NCI-H446 treated with DMSO at 0.1 percent for 48 hours (cell line): ENCODE results near the gene CCDC90B.
"Not testable (repeated sequence)": the region's sequence is repeated elsewhere in the genome, so short reads cannot be mapped to it uniquely, and the experiment has no call there.

ENCODE experiments used
- DNase-seq: peaks from one replicate; lab custom pipeline; 2025; lab: John Stamatoyannopoulos, UW

CCDC90B gene, protein sequence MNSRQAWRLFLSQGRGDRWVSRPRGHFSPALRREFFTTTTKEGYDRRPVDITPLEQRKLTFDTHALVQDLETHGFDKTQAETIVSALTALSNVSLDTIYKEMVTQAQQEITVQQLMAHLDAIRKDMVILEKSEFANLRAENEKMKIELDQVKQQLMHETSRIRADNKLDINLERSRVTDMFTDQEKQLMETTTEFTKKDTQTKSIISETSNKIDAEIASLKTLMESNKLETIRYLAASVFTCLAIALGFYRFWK

DNA sequence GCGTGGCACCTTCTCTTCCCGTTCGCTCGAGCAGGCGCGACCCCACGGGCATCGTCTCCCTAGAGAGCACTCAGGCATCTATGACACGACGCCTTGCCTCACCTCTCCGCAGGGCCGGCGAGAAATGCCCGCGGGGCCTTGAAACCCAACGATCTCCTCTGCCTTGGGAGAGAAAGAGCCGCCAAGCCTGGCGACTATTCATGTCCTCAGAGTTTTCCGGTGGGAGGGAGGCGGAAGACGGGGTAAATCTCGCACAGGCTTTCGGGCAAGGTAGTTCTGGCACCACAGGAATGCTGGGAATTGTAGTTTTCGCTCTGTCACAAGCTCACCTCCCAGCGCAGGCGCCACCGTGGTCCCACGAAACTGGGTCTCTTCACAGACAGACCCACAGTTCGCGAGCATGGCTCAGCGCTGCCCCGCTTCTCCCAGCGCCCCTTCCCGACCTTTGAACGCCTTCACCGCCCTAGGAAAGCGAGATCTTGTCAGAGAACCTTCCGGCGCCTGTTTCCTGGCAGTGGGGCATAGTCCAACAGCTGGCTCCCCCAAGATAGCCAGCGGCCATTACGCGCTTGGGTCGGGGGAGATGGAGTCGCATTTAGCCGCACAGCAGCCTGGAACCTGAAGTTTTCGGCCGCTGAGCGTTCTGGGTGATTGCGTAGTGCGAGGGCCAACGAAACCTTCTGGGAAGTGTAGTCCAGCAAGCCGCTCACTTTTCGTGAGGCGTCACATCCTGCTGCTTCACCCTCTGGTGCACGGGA is at the start of gene CCDC90B:
TSS of gene CCDC90B (minus strand) at position 597 of the 758 bp plus-strand sequence. CDS start at position 202, 395 bp downstream.
- DNase-seq = peak; percentile 97

DNA sequence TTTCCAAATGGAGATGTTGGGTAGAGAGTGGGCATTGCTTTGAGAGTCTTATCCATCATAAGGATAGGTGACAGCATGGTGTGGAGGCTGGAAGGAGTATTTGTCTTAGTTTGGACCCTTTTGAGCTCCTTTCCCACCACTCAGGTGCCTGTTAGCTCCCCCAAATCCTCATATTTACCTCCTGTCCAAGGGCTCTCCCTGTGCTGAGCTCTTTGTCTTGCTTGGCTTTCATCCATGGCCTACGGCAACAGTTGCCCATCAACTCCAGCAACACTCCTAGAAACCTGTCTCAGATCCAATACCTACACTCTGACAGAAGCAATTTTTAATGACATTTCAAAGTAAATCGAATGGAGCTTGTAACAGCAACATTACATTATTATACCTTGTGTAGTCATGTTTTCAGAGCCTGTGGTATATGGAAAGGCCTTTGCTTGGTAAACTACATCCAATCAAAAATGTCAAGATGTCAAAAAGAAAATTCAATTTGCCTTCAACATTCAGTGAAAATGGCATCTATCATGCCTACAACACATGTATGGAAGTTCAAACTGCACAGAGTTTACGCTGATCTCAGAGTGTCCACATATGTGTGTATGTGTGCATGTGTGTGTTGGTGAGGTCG is 49.4 kb upstream of the CCDC90B start:
- DNase-seq = no peak

DNA sequence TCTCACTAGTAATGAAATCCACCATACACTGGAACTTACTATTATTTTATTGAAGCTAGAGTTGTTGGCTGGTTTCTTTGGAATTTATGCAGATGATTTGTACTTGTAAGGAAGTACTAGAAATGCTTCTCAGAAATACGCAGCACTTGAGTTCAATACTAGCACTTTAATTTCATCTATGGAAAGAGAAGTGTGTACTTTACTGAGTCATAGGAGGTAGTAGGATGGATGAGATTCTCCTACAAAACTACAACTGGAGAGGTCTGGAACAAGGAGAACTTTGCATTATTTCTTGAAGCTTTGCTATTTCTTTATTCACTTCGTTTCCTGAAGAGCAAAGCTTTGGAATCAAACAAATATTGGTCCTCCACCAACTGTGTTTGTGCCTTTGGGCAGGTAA is 44.1 kb upstream of the CCDC90B start:
- no peak for DNase-seq

DNA sequence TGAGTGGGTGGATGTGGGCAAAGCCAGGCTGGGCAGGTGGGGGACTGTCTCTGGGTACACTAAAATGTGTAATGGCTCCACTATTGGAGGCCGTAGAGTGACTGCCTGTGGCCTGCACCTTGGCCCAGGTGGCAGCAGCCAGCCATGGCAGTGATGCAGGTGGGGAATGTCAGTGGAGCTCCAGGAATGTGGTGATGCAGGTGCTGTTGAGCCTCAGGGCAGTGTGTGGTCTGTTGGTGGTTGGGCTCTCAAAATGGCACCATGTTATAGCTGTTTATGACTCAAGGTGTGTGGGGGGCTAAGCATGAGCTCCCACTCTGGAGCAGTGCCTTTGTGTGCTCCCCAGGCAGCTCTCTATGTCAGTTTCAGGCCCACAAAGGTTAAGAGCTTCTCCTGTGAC is 40.2 kb upstream of the CCDC90B start:
- no peak for DNase-seq

DNA sequence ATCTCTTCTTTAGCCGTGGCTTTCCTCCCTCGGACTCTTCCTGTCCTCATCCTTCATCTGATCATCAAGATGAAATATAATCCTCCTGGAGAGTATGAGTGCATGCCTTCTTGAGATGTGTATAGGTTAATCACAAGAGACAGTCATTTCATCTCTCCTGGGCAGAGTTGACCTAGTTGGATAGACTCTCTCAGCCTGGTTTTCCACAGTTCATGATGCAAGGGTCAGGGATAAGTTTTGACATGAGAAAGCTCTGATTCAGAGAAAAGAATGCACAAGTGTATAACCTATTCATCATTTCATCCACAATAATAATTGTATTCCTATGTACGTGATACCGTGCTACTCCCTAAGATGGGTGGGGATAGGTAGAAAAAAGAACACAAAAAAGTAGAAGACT is 33.2 kb upstream of the CCDC90B start:
- DNase-seq = no peak

DNA sequence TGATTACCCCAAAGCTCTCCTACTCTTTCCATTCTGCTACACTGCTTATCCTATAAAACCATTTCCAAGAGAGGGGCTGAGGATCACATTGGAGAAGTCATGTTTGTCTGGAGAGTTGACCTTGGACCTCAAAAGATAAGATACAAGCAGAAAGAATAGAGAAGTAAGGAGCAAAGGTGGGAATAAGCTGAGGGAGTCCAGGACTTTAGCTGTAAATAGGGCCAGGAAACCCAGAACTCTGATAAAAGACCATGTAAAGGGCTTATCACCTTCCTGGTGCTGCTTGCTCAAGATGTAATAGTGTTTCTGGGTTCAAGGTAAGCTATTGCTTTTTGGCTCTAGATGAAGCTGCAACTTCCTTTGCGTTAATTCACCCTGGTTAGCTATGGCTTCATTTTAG is 32.8 kb upstream of the CCDC90B start:
- no peak for DNase-seq

DNA sequence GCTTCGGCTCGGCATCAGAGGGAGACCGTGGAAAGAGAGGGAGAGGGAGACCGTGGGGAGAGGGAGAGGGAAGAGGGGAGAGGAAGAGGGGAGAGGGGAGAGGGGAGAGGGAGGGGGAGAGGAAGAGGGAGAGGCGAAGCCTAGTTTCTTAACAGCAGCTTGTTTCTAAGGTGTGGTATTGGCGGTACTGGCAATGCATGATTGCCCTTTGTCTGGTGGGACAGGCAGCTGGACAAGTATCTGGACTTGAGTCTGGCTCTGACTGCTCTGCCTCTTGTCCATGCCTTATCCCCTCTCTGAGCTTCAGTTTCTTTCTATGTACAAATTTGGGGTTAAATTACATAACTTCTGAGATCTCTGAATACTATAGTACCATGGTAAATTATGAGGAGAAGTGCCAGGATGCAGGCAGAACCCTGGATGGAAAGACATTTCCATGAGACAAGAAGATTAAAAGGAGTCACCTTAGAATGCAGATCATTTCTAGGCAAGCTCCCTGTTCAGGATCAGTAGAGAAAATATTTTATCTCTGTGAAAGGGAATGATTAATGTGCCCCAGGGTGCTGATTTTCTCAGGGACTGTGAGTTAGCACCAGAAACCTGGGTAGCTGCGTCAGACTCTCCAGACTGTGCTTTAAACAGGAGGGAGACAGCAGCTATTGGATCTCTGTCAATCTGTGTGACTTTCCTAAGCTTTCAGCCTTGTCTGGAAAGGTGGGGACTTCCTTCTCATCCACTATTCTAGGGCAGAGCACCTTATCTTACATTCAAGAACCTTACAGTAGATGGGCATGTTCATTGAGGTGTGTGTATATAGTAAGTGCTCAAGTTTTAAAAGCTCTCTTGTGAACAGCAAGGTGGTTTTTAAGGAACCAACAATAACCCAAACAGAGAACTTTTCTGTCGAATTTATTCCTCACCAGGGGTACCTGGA is 31.9 kb upstream of the CCDC90B start:
- DNase-seq = no peak

DNA sequence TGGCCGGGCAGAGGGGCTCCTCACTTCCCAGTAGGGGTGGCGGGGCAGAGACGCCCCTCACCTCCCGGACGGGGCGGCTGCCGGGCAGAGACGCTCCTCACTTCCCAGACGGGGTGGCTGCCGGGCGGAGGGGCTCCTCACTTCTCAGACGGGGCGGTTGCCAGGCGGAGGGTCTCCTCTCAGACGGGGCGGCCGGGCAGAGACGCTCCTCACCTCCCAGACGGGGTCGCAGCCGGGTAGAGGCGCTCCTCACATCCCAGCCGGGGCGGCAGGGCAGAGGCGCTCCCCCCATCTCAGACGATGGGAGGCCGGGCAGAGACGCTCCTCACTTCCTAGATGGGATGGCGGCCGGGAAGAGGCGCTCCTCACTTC is 30.7 kb upstream of the CCDC90B start:
- DNase-seq = not testable (repeated sequence)

DNA sequence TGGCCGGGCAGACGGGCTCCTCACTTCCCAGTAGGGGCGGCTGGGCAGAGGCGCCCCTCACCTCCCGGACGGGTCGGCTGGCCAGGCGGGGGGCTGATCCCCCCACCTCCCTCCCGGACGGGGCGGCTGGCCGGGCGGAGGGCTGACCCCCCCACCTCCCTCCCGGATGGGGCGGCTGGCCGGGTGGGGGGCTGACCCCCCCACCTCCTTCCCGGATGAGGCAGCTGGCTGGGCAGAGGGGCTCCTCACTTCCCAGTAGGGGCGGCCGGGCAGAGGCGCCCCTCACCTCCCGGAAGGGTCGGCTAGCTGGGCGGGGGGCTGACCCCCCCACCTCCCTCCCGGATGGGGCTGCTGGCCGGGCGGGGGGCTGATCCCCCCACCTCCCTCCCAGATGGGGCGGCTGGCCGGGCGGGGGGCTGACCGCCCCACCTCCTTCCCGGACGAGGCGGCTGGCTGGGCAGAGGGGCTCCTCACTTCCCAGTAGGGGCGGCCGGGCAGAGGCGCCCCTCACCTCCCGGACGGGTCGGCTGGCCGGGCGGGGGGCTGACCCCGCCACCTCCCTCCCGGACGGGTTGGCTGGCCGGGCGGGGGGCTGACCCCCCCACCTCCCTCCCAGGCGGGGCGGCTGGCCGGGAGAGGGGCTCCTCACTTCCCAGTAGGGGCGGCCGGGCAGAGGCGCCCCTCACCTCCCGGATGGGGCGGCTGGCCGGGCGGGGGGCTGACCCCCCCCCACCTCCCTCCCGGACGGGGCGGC is 30.2 kb upstream of the CCDC90B start:
- not testable (repeated sequence) for DNase-seq

DNA sequence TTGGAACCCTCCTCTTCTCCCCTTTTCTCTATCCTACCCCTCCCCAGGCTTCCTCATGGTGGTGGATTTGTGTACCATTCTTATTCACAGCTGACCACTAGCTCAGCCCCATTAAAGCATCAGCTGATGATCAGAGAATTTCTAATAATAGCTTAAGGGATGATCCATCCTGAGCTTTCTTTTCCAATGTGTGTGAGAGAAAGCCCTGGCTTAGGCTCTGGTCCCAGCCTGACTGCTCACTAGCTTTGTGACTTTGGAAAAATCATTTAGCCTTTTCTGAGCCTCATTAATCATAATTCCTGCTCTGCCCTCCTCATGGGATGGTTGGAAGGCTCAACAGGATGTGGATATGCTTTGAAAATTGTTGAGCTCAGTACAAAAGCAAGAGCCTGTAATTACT is 26.3 kb upstream of the CCDC90B start:
- DNase-seq = no peak

DNA sequence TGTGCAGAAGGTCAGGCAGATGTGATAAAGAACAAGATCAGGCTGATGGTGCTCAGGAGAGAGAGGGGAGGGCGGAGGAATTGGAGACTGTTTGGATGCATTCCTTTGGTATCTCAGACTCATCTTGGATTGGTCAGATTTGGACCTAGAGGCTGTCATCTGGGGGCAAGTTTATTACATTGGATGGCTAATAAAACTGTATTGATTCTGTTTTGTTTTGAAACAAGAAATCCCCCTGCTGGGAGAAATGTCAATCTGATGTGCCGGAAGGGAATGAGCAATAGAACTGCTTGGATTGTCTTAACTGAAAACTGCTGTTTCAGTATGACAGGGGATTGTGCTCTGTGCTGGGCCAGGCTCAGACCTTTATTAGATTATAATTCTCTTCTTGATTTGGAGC is 25.5 kb upstream of the CCDC90B start:
- DNase-seq = no peak

DNA sequence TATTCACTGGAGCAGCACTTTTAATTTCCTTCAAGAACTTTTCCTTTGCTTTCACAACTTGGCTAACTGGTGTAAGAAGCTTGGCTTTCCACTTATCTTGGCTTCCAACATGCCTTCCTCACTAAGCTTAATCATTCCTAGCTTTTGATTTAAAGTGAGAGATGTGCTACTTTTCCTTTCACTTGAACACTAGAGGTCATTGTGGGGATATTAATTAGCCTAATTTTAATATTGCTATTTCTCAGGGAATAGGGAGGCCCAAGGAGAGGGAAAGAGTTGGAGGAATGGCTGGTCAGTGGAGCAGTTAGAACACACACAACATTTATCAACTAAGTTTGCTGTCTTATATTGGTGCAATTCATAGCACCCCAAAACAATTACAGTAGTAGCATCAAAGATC is 24.6 kb upstream of the CCDC90B start:
- no peak for DNase-seq

DNA sequence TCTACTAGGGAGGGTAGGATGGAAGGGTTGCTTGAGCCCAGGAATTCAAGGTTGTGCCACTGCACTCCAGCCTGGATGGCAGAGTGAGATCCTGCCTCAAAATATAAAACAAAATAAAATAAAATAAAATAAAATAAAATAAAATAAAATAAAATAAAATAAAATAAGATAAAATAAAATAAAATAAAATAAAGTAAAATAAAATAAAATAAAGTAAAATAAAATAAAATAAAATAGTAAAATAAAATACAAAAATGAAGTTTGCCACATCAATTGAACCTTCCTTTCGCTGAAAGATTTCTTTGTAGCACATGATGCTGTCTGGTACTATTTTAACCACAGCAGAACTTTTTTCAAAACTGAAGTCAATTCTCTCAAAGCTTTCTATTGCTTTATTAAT is 22.4 kb upstream of the CCDC90B start:
- not testable (repeated sequence) for DNase-seq

DNA sequence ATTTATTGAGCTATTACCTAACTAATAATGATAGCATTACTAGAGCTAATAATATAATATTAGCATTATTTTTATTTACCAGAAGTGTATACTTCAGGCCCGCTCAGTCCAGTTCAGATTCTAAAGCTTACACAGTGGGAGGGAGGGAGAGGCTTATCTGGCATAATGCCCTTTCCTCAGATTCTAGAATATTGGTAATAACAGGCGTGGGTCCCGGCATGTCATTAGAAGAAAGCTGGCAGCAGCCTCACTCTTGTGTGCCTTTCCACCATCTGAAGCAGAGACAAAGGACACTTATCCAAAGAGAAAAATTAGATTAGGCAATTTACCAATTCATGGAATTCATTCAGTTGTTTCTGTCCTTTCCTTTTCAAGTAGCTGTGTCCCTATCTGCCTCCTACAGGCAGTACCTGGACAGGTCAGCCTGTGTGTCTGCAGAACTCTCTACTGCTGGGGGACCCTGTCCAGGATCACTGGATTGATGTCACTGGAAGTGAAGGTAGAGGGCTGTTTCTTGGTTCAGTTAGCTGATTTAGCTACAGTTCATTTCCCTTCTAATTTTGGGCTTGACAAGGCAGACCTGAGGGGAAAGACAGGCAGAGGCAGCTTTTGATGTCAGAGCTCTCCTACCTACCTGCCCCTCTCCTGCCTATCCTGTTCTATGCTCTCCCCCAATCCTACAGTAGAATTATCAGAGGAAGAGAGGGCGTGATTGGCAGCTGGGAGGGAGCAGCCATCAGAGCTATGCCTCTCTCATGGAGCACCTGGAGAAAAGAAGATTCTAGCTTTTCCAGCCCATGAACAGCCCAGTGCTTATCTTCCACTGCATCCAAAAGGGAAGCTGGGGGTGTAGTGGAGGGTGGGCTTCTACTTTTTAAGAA is 20.3 kb upstream of the CCDC90B start:
- DNase-seq = no peak

DNA sequence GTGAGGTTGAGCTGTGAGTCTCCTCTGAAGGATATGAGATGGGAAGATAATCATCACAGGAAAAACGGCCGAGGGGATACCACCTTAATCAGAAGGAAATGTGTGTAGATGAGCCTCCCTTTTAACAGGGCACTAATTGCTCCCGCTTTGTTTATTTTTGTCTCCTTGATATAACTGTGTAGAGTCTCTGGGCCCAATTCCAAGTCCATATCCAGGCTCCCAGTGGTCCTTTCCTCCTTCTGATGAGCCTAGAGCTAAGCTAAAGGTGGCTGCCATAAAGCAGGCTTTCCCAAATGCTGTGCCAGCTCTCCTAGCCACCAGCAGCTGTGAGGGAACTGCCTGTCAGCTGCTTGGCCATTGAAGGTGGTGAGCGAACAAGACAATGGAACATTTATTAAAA is 17.1 kb upstream of the CCDC90B start:
- no peak for DNase-seq

DNA sequence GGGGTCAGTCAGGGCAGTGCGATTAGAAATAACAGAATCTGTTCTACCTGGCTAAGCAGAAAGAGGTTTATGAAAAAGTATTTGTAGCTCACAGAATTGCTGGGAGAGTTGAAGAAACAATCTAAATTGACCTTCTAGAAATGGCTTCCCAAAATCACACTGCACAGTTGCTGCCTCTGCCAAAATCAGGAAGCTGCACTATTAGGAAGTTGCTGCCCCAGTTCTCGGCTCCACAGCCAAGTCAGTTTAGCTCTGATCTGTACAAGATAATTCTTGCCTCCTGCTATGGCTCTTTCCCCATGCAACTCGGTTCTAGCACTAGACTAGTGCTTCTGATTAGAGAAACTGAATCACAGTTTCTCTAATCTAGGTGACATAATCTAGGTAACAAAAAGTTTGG is 16.0 kb upstream of the CCDC90B start:
- no peak for DNase-seq

DNA sequence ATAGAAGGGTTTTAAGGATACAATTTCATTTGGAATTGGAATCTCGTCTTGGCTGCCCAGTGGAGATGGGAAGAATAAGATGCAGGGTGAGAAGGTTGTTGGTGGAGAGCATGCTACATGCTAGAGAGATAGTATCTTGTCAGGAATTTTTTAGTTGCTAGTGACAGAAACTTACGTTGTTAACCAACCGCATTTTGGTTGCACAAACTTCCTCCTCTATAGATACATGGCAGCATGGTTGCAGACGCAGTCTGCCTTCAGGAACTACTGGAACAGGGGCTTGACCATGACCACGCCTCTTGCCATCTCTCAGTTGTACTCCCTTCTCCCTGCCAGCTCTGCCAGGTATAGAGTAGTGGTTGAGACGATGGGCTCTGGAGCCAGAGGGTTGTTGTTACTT is 13.5 kb upstream of the CCDC90B start:
- DNase-seq = no peak

DNA sequence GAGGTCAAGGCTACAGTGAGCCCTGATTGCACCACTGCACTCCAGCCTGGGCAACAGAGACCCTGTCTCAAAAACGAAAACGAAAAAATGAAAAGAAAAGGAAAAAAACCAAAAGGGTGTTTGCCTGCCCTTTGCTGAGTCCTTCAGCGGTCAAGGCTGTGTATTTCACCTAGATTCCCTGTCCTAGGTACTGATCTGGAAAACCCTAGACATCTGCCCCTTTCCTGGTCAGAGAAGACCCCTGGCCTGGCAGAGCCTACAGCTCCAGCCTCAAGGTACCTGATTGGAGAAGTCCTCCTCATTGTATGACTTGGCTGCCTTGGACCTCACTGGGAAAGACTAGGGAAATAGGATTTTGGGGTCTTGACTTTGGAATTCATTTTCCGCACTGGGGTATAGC is 8.0 kb upstream of the CCDC90B start:
- DNase-seq = no peak

DNA sequence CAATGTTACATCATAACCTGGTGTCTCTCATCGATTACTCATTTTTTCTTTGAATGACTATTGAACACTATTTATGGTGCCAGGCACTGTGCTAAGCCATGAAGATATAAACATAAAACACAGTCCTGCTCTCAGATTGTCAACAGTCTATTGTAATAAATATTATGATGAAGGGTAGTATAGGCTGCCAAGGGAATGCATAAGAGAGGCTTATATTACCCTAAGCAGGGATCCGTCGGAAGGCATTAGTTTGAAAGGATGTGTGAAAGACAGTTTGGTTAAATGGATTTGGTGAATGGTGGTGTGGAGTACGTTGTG is 7.2 kb upstream of the CCDC90B start:
- DNase-seq = no peak

DNA sequence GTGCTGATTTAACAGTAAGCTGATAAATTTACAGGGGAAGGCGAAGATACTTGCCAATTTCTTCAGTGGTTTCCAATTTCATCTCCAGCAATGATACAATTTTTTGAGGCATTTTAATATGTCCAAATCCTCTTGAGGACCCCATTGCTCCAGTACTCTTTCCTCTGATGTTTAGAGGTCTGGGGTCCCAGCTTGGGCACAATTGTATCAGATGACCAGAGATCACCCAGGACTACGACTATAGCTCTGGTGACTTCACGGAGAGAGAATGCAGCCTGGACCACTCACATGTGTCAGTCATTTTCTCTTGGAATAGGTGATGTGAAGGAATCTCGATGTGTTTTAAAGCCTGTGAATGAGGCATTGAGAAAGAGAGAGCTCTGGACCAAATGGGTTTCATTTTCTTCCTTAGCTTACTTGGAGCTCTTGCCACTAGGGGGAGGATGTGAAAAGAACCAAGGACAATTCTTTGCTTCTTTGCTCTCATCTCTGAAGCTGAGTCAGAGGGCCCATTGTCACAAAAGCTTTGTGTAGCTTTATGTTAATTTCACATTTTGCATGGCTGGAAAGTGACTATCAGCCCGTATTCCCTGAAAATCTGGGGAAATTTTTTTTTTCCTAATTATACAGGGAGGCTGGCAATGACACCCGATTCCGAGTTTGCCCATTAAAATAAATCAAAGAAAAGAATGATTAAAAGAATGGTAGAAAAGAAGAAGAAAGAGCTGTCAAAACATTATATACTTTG is 6.7 kb upstream of the CCDC90B start:
- DNase-seq = peak; percentile 23
